Hepatic stellate cell (primary cell): ENCODE measurements around the gene MYO5C.
"Not testable (repeated sequence)": the region's sequence is repeated elsewhere in the genome, so short reads cannot be mapped to it uniquely, and the experiment has no call there.

Experiments used
- DNase-seq: peaks from one replicate; pipeline ENCODE4 v3.0.0; 2011; ENCODE audit warnings: low spot score

The MYO5C gene

DNA sequence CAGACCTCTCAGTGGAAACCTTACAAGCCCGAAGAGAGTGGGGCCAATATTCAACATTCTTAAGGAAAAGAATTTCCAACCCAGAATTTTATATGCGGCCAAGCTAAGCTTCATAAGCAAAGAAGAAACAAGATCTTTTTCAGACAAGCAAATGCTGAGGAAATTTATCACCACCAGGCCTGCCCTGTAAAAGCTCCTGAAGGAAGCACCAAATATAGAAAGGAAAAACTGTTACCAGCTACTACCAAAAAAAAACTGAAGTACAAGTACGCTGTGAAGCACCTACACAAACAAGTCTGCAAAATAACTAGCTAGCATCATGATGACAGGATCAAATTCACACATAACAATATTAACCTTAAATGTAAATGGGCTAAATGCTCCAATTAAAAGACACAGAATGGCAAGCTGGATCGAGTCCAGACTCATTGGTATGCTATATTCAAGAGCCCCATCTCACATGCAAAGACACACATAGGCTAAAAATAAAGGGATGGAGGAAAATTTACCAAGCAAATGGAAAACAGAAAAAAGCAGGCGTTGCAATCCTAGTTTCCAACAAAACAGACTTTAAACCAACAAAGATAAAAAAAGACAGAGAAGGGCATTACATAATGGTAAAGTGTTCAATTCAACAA lies 130.0 kb downstream of the MYO5C start:
- not testable (repeated sequence) for DNase-seq

DNA sequence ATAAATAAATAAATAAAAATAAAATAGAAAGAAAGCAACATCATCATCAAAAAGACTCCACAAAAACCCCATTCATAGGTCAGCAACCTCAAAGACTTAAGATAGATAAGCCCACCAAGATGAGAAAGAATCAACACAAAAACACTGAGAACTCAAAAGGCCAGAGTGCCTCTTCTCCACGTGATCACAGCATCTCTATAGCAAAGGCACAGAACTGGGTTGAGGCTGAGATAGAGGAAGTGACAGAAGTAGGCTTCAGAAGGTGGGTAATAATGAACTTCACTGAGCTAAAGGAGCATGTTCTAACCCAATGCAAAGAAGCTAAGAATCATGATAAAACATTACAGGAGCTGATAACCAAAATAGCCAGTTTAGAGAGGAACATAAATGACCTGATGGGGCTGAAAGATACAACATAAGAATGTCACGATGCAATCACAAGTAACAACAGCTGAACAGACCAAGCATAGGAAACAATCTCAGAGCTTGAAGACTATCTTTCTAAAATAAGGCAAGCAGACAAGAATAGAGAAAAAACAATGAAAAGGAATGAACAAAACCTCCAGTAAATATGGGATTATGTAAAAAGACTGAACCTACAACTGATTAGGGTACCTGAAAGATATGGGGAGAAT lies 130.9 kb downstream of the MYO5C start:
- DNase-seq: no peak

DNA sequence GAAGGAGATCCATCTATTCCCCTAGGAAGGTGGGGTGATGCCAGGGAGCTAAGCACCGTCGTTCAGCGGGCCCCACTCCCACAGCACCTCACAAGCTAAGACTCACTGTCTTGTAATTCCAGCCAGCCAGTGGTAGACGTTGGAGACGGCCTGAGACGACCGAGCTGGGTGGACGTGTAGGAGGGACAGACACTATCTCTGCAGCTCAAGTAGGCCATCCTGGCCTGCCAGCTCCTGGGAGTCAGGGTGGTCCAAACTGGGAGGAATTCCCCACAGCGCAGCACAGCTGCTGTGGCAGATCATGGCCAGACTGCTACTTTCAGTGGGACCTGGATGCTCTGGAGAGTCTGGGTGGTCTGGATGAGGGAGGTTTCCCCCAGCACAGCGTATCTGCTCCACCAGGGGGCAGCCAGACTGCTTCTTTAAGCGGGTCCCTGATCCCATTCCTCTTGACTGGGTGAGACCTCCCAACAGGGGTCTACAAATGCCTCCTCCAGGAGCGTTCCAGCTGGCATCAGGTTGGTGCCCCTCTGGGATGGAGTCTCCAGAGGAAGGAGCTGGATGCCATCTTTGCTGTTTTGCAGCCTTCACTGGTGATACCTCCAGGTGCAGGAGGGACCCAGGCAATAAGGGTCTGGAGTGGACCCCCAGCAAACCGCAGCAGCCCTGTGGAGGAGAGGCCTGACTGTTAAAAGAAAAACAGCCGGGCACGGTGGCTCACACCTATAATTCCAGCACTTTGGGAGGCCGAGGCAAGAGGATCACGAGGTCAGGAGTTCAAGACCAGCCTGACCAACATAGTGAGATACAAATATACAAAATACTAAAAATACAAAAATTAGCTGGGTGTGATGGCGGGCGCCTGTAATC lies 132.0 kb downstream of the MYO5C start:
- DNase-seq: no peak

DNA sequence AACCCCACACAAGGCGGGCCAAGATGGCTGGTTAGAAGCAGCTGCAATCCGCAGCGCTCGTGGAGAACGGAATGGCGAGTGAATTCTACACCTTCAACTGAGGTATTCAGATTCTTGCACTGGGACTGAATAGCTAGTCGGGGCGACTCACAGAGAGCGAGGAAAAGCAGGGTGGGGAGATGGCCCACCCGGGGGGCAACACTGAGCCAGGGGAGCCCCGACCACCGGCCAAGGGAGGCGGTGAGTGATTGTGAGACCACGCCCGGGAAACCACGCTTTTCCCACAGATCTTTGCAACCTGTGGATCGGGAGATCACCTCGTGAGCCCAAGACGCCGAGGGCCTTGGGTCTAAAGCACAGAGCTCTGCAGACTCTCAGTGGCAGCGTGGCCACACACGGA lies 132.7 kb downstream of the MYO5C start:
- no peak for DNase-seq

DNA sequence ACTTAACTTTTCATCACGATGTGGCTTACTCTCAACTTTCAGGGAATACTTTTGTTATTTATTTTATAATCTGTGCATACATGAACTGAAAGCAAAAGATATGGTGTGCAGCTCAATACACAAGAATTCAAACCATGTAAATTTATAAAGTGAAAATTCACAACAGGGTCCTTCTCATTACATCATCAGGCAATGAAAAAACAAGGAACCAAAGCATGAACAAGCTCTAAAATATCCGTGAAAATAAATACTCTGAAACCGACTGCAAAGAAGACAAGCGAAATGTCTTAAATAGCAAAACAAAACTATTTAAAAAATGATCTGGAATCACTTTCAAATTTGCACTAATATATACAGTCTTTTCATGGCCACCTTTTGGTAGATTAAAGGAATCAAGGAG lies 133.3 kb downstream of the MYO5C start:
- DNase-seq: peak; percentile 76

DNA sequence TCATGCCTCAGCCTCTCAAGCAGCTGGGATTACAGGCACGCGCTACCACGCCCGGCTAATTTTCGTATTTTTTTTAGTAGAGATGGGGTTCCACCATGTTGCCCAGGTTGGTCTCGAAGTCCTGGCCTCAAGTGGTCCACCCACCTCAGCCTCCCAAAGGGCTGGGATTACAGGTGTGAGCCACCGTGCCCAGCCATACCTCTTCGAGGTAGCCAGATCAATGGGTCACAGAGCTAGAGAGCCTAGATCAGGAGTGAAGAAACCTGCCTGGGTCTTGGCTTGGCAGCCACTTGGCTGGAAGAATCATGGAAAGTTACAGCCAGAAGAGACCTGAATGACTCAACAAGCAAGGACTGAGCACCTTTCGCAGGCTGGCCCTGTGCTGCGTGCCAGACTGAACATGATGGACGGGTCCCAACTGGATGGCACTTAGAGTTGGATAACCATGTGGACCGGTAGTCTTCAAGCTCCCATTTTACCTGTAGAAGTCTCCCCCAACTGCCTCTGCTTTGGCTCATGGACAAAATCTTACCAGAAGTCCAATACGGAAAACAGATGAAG lies 134.1 kb downstream of the MYO5C start:
- no peak for DNase-seq

DNA sequence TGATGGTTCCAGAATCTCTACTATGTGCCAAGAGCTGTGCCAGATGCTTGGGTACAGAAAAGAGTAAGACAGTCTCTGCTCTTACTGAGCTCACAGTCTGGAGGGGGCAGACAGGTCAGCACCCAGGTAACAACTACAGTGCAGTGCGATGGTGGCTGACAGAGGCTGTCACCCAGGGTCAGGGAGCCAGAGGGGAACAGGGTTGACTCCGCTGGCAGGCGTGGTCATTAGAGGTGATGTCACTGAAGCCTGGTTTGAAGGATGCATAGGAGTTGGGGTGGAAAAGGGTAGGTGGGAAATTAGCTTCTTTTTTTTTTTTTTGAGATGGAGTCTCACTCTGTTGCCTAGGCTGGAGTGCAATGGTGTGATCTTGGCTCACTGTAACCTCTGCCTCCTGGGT lies 136.0 kb downstream of the MYO5C start:
- DNase-seq: no peak

DNA sequence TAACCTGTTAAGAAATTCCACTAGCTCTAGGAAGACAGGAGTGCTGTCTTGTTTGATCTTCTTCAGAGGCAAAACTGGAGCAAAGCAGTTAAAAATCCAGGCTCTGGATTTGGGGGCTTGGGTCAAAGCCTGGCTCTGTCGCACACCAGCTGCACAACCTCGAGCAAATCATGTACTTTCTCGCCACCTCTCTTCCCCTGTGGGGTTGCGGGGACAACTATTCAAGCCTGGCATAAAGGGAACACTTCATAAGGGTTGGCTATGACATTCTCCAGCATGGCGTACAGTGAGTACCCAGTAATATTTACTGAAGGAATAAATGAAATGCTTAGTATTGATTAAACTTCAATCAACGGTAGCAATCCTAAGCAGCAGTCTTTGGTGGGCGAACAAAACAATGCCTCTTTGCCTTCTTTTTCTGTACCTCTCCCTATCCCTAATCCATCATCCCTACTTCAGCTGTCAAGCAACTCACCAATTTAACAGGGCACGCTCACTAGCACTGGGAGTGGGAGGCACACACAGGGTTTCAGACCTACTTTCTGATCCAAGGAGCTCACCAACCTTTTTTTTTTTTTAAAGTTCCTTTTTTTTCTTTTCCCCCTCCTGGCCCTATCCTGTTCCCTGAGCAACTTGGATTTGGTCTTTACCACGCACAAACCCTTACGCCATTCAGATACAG lies 137.4 kb downstream of the MYO5C start:
- no peak for DNase-seq

DNA sequence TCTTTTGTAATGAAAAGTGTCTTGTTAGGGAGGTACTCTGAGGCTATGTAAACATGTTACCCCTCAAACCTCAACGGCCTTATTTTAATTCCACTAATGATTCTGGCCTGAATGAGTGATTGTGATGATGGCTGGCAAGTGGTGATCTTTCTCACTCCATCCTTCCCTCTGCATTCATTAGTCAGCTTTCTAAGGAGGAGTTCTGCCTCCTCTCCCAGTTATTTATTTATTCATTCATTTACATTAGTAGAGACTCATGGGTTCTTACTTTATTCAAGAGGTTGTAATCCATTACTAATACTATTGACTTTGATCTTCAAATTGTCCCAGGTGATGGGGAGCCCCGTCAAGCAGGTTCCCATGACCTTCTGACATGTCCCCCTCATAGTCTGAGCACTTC lies 139.7 kb downstream of the MYO5C start:
- no peak for DNase-seq

DNA sequence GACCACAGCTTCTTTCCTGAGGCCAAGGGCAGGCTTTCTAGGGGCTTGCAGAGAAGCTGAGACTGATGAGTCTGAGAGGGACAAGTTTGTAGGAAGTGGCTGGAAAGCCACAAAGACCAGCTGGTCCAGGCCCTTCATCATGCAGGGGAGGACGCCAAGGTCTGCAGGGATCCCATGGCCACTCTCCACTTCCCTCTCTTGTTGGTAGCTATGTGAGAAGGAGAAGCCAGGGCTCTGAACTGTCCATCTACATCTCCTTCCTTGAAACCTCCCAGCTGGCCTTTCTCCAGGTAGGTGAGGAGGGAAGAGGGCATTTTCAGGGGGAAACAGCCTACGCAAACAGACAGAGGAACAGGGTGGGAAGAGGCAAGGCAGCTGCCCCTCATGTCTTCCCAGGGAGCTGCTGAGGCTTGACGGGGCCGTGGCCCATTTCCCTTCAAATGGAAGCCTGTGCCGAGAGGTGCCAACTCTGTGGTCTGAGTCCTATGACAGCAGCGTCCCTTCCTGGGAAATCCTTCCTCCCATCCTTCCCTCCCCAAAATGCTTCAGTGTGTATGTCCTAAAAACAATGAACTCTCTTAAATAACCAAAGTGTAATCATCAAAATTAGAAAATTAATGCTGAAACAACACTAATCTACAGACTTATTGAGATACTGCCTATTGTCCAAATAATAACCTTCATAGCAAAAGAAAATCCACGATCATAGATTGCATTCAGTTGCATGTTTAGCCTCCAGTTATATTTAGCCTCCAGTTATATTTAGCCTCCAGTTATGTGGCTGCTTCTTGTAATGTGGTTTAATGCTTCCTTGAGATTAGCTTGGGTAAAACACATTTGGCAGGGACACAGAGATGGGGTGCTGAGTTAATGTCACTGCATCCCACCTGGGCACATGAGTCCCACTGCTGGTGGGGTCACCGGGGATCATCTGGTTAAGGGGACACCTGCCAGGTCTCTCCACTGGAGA lies 140.4 kb downstream of the MYO5C start:
- no peak for DNase-seq

DNA sequence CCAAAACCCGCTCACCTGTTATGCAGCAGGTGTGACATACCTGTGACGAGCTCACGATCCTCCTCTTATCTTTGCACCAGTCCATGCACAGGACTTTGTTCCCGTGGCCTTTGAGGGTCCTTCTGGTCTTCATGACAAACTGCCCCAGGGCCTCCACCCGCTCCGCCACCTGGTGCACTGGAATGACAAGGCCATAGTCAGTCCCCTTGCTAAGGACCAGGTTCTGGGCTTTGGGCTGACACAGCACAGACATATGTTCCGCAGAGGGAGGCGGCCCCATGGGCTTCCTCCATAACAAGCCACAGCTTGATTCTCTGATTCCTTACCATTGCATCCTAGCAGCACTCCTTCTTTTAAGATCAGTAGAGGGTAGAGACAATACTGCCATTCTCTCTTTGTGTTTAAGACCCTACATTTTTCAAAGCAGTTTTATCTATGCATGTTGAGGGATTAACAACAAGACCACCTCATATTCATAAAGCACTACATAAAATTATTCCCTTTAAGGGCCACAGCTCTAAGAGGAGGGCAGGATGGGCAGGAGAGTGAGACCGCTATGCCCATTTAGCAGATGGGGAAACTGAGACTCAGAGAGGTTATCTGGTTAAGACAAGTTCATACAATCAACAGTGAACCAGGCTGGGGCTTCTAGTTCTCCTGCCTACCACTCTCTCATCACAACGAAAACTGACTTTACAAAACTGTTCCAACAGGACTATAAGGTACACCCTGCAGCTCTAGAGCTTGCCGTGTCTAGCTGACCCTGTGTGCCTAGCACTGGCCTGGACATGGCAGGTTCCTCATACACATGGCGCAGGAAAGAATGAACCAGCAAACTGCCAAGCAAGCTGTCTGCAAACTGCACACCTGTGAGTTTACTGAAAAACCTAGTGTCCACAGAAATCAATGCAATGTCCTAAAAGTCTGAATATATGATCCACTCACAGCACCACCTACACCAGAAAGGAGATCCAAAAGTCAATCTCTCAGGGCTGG lies 141.4 kb downstream of the MYO5C start:
- no peak for DNase-seq

DNA sequence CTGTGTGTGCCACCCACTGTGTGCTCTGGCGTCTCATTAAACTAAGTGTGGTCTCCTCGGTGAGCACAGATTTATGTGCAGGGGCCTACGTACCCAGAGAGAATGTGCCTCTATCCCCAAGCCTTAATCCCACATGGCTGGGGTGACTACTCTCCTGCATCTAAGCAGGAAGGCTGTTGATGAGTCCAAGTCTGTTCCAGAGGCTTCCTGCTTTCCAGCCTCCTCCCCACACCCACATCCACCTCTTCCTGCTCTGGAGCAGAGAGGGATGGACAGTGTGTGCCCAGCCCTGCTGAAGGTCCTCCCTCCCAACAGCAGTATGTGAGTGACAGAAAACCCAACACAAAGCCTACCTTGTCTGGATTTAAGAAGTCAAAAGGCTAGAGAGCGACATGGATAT lies 144.3 kb downstream of the MYO5C start:
- no peak for DNase-seq

DNA sequence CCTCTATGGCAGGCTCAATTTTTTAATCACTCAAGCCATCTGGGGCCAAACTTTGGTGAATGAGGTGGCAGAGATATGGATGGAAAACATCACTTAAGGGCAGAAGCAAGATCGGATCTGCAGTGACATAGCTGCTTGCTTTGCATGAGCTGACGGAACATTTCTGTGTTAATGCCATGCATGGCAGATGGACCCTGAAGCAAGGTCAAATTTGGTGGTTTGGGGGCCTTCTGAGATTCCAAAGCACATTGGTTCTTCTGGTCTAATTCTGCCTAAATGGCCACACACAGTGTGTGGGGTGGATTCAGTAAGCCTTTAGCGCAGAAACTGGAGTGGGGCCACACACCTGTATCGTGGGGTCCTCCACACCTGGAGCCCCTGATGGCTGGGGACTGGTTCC lies 144.7 kb downstream of the MYO5C start:
- DNase-seq: no peak

DNA sequence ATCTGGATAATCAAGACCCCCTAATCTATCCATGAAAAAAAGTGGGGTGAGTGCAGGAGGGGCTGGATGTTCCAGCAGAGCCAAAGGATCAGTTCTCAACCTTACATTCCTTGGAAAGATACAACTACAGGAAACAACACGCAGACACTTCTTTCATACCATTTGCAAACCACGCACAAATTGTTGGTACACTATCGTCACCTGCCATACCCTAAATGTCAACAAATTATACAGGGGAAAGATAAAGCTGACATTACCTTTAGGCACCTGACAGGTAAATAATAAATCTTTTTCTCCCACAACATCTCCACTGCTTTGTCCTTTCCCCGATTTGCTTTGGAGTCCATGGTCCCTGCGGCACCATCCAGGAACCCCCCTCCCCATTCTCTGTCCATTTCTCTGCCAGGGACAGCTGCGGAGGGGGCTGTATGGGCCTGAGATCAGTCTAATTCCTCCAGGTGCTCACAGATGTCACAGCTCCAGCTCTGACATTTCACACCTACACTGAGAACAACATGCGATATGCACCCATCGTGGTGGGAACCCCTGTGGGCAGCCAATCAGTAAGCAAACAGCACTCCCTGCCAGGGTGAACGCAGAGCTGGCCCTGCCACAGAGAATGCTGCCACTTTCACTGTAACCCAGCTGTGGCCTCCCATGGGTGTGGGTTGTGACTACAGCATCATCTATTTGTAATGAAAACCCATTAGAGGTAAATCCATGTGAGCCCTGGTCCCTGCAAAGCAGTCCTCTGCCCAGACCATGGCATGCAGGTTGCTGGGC lies 145.4 kb downstream of the MYO5C start:
- DNase-seq: no peak

DNA sequence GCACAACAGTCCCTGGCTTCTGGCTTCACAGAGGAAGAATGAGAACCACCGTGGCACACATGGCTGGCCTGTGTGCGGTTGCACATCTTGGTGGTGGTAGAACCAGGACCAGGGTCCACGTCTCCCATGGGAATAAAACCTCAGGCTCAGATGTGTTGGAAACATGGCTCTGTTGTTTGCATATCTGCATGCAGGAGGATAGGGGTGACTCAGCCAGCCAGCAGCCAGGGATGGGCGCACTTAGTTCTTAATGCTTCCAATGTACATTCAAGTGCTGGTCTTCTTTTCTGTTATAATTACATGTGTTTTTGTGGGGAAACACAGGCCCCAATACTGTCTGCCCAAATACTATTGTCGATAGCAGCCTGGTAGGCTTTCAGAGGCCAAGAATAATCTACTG lies 147.2 kb downstream of the MYO5C start:
- DNase-seq: no peak

DNA sequence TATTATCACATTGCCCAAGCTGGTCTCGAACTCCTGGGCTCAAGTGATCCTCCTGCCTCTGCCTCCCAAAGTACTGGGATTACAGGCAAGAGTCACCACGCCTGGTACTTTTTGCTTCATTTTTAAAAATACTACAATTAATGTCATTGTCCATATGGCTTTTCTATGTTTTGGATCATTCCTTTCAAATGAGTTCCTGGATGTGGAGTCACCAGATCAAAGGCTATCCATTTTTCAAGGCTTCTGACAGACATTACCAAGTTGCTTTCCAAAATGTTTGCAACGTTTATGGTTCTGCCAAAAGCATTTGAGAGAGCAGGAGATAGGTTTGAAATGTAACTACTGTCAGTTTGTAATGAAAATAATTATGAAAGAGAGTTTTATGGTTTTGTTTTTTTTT lies 148.8 kb downstream of the MYO5C start:
- peak; percentile 45 for DNase-seq

DNA sequence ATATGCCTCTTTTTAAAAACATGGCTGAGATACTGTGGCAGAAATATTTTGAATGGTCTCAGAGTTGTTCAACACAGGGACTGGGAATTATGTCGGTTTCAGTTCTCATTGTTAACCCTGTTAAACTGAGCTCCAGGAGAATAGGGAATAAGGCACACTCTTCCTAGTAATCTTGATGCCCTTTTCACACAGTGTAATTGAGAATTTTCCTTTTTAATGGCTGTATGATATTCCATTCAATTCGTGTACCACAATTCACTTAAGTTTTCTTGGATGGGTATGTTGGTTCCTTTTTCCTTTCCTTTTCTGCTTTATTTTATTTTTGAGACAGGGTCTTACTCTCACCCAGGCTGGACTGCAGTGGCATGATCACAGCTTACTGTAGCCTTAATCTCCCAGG lies 149.3 kb downstream of the MYO5C start:
- no peak for DNase-seq

DNA sequence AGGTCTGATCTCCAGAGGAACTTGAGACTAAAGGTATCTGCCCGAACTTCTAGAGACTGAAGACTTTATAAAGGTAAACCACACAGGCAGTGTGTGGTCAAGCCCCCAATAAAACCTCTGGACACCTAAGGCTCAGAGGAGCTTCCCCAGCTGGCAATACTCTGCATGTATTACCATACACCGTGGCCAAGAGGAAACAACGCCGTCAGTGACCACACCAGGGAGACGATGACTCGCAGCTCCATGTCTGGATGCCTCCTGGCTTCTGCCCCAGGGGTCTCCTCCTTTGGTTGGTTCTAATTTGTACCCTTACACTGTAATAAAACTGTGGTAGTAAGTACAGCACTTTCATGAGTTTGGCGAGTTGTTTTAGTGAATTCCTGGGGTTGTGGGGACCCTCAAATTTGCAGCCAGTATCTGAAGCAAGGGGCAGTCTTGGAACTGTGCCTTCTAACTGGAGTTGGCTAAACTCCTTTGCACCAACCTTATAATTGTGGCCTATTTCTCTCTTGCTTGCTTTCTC lies 150.9 kb downstream of the MYO5C start:
- peak; percentile 61 for DNase-seq

DNA sequence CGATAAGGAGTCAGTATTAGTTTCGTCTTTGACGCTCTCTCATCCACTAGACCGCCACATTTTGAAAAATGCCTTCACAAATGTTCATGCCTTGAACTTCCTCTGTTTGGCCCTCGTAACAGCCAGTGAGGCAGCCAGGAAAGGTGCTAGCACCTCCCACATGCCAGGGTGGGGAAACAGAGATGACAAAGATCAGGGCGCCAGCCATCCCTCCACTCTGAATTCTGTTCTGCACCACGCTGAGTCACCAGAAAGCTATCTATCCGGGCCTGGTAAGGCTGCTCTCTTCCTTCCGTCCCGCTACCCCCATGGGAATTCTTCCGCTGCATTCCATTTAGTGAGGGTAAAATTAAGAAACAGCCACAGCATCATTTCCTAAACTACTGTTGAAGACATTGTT lies 151.7 kb downstream of the MYO5C start:
- DNase-seq: peak; percentile 93
